Measurements from ENCODE around the gene ARG1. TPM values are rescaled to one million over a fixed set of nuclear protein-coding genes. Genes with fewer than 3 reads are reported as not detected.

Gene ARG1
- total and polyA plus RNA-seq, 2 of the 8 experiments (the other 6 are each of a cell fraction or from before 2014, with no cell fraction given), result not detected

DNA sequence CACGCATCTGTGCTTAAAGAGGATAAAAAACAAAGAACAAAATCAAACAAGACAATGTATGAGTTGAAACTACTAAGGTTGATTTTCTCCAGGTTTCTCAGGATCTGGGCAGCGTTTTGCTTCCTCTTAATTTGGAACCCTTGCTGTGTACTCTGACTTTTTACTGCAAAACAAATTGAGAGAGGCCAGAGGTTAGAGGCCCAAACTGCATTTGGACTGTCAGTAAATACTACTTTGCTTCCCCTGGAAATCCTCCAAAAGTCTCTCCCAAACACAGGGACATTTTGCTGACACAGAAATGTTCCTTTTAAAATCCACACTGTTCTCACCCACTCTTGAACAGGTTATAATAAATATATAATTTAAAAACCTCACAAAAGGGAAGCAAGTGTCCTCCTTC lies 1.1 kb downstream of the ARG1 start:
- no peak overlapping the region for H3K14ac ChIP-seq (ENCODE audit: insufficient read length)
- H2BK15ac ChIP-seq (ENCODE audit: low read length), result no peak overlapping the region
- no peaks in the 10 kb centered on the region for H3K9me3 ChIP-seq (ENCODE audit: insufficient read depth in 2 of 2, low read depth in 1 of 2, low read length in 1 of 2)
- no peaks in the 10 kb centered on the region for H4K20me1 ChIP-seq (replicated peaks in 1 of 2; ENCODE audit: control insufficient read depth in 1 of 2, insufficient read depth in 2 of 2, low read length in 2 of 2)
- no peak overlapping the region for H4K8ac ChIP-seq (ENCODE audit: extremely low read depth, insufficient read depth, low read length)
- peaks cover 0 to 3% (median 0%) of the 10 kb centered on the region in 4 experiments; a peak in 1 of 7 replicates for H3K4me1 ChIP-seq (replicated peaks in 1 of 4; ENCODE audit: control insufficient read depth in 3 of 4, insufficient read depth in 4 of 4, low read length in 3 of 4)
- POLR2A ChIA-PET (ENCODE audit: partially characterized antibody), result no interaction called here
- 84% methylated on average over 2 of the region's 2 CpGs; no CpG with 5 or more reads in 1 of the 2 experiments for WGBS, 2 experiments (ENCODE audit: extremely low coverage in 1 of 2, insufficient coverage in 1 of 2, insufficient read length in 1 of 2, insufficient replicate concordance in 2 of 2, low coverage in 1 of 2, low lambda C conversion rate in 2 of 2, missing lambda C conversion rate in 1 of 2)
- no peak overlapping the region for H3K23ac ChIP-seq (ENCODE audit: insufficient read length)
- no peak overlapping the region for H3K4me2 ChIP-seq (ENCODE audit: insufficient read depth in 1 of 2, low read depth in 2 of 2, low read length in 2 of 2)
- FAIRE-seq (no peak), DNase-seq (ENCODE audit: low read depth in 1 of 2, low spot score in 2 of 2) (no peak)
- no peaks in the 10 kb centered on the region for H3K36me3 ChIP-seq (ENCODE audit: control insufficient read depth in 2 of 4, insufficient read depth in 4 of 4, low read length in 3 of 4)
- H2BK20ac ChIP-seq (ENCODE audit: low read length), result no peak overlapping the region
- H3K79me2 ChIP-seq (ENCODE audit: control insufficient read depth in 1 of 2, insufficient read depth in 2 of 2, low read length in 2 of 2), result no peaks in the 10 kb centered on the region
- H2BK5ac ChIP-seq (ENCODE audit: low read depth, low read length), result no peak overlapping the region
- H2AK5ac ChIP-seq (ENCODE audit: low read depth, low read length), result no peak overlapping the region
- TF ChIP-seq, protein P1, sequence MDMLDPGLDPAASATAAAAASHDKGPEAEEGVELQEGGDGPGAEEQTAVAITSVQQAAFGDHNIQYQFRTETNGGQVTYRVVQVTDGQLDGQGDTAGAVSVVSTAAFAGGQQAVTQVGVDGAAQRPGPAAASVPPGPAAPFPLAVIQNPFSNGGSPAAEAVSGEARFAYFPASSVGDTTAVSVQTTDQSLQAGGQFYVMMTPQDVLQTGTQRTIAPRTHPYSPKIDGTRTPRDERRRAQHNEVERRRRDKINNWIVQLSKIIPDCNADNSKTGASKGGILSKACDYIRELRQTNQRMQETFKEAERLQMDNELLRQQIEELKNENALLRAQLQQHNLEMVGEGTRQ (IDR thresholded peaks at IDR 0.05; ENCODE audit: low read length), result no peak
- TF ChIP-seq, protein P2, sequence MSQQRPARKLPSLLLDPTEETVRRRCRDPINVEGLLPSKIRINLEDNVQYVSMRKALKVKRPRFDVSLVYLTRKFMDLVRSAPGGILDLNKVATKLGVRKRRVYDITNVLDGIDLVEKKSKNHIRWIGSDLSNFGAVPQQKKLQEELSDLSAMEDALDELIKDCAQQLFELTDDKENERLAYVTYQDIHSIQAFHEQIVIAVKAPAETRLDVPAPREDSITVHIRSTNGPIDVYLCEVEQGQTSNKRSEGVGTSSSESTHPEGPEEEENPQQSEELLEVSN (IDR thresholded peaks at IDR 0.05), result no peak
- TF ChIP-seq NANOG (IDR thresholded peaks at IDR 0.05; ENCODE audit: insufficient read depth, low read depth, low read length, poor library complexity, severe bottlenecking), result no peak
- no peak for TF ChIP-seq SUZ12 (IDR thresholded peaks at IDR 0.05; ENCODE audit: low read length)
- no peak for TF ChIP-seq EP300 (IDR thresholded peaks at IDR 0.05; ENCODE audit: borderline replicate concordance in 1 of 2, low read depth in 2 of 2, low read length in 2 of 2)
- no peak overlapping the region for H3K4ac ChIP-seq (replicated peaks; ENCODE audit: insufficient read length, low read depth, low read length)
- H3K9ac ChIP-seq (replicated peaks in 1 of 4; ENCODE audit: extremely low read depth in 1 of 4, low read depth in 3 of 4, low read length in 3 of 4), result no peak overlapping the region
- H3K56ac ChIP-seq (replicated peaks; ENCODE audit: insufficient read length, low read depth, low read length), result no peak overlapping the region
- no peaks in the 10 kb centered on the region for H3K27me3 ChIP-seq (replicated peaks in 1 of 4; ENCODE audit: control insufficient read depth in 3 of 4, extremely low read depth in 1 of 4, insufficient read depth in 3 of 4, low read length in 3 of 4)
- no peak overlapping the region for H2AFZ ChIP-seq (ENCODE audit: low read length)
- CTCF ChIA-PET (ENCODE audit: partially characterized antibody), result no interaction called here
- no peak overlapping the region for H4K5ac ChIP-seq (ENCODE audit: insufficient read length, low read depth, low read length)
- H2BK12ac ChIP-seq (ENCODE audit: low read depth, low read length), result no peak overlapping the region
- no peak overlapping the region for H3K18ac ChIP-seq (ENCODE audit: extremely low read depth, low read length)
- H4K91ac ChIP-seq (replicated peaks; ENCODE audit: insufficient read length, low read length), result no peak overlapping the region
- H3K4me3 ChIP-seq (ENCODE audit: extremely low read depth in 1 of 4, insufficient read depth in 2 of 4, low read depth in 3 of 4, low read length in 4 of 4), result no peak overlapping the region
- H3K27ac ChIP-seq (ENCODE audit: low read depth, low read length), result no peak overlapping the region
- no peaks in the 10 kb centered on the region for H3K23me2 ChIP-seq (ENCODE audit: low read depth, low read length)
- H3K79me1 ChIP-seq (ENCODE audit: low read depth, low read length), result no peaks in the 10 kb centered on the region
- H2BK120ac ChIP-seq (replicated peaks; ENCODE audit: low read depth, low read length), result no peak overlapping the region

All from H1 (cell line).